ENCODE data around the gene SETDB2. TPM values are rescaled to one million over a fixed set of nuclear protein-coding genes. Genes with fewer than 3 reads are reported as not detected.

SETDB2 gene
- total RNA-seq, 4 donors from 2014 or later, result 2.8 to 11.6 (median 8.8) TPM

DNA sequence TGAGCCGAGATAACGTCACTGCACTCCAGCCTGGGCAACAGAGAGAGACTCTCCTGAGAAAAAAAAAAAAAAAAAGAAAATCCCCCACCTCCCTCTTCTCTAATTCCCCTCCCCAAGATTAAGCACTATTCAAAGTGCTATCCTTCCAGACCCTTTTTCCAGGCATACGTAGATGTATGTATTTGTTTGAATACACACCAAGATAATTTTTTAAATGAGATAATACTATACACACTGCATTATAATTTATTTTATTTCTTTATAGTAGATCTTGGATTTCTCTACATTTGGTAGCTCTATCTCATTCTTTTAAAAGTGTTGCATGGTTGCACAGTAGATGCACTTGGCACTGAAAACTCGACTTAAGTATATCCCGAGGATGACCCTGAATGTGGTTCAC lies 32.7 kb upstream of the SETDB2 start:
- H3K4me3 ChIP-seq, result no peak overlapping the region
- peaks cover 0 to 9% (median 1%) of the 10 kb centered on the region in 4 donors for H3K4me1 ChIP-seq
- intact Hi-C loops (cut with DNase I; ENCODE audit: low total_unique reads) (no loop called here), in situ Hi-C loops (cut with MboI; ENCODE audit: low pct_ligation_motif_present in 1 of 4, low pct_unique_long_range_greater_than_20kb in 1 of 4, low sequenced_read_pairs in 3 of 4) (no loop called here)
- H3K27ac ChIP-seq, result no peak overlapping the region
- no peak for DNase-seq
- H3K9me3 ChIP-seq, result no peaks in the 10 kb centered on the region
- TF ChIP-seq POLR2AphosphoS5 (IDR thresholded peaks at IDR 0.05), result no peak
- no peak for TF ChIP-seq EP300 (IDR thresholded peaks at IDR 0.05; ENCODE audit: low read depth)
- no peak for TF ChIP-seq POLR2A (IDR thresholded peaks at IDR 0.05)
- no peak for TF ChIP-seq CTCF (IDR thresholded peaks at IDR 0.05)
- H3K36me3 ChIP-seq, result no peaks in the 10 kb centered on the region
- H3K27me3 ChIP-seq, result no peaks in the 10 kb centered on the region
- WGBS, 2 donors (ENCODE audit: low coverage in 1 of 2), result 92 to 93% methylated on average over 5 of the region's 5 CpGs

DNA sequence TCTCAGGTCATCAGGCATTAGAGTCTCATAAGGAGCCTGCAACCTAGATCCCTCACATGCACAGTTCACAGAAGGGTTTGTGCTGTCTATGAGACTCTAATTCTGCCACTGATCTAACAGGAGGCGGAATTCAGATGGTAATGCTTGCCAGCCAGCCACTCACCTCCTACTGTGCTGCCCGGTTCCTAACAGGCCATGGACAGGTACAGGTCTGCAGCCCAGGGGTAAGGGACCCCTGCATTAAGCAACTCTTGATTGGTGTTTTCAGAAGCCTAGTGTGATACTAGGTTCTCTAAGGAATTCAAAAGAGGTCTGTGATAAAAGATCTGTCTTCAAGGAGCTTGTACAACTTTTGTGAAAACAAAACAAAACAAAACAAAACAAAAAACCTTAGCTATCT lies 31.3 kb upstream of the SETDB2 start:
- H3K9me3 ChIP-seq, result no peaks in the 10 kb centered on the region
- DNase-seq, result no peak
- no peaks in the 10 kb centered on the region for H3K36me3 ChIP-seq
- H3K4me1 ChIP-seq, result peaks cover 0 to 9% (median 1%) of the 10 kb centered on the region in 4 donors
- no peaks in the 10 kb centered on the region for H3K27me3 ChIP-seq
- H3K27ac ChIP-seq, result no peak overlapping the region
- intact Hi-C loops (cut with DNase I; ENCODE audit: low total_unique reads), result no loop called here
- in situ Hi-C loops (cut with MboI; ENCODE audit: low pct_ligation_motif_present in 1 of 4, low pct_unique_long_range_greater_than_20kb in 1 of 4, low sequenced_read_pairs in 3 of 4), result no loop called here
- TF ChIP-seq EP300 (IDR thresholded peaks at IDR 0.05; ENCODE audit: low read depth) (no peak), POLR2AphosphoS5 (IDR thresholded peaks at IDR 0.05) (no peak), CTCF (IDR thresholded peaks at IDR 0.05) (no peak), POLR2A (IDR thresholded peaks at IDR 0.05) (no peak)
- no peak overlapping the region for H3K4me3 ChIP-seq
- WGBS, 2 donors (ENCODE audit: low coverage in 1 of 2), result 75% methylated on average over 2 of the region's 2 CpGs; no CpG with 5 or more reads in 1 of the 2 donors

- H3K27me3 ChIP-seq, result no peaks in the 10 kb centered on the region
- no peak overlapping the region for H3K4me3 ChIP-seq
- no peak for DNase-seq
- H3K4me1 ChIP-seq, result no peaks in the 10 kb centered on the region
- 87 to 91% methylated on average over 3 of the region's 3 CpGs for WGBS, 2 donors (ENCODE audit: low coverage in 1 of 2)
- no peak overlapping the region for H3K27ac ChIP-seq
- TF ChIP-seq EP300 (IDR thresholded peaks at IDR 0.05; ENCODE audit: low read depth) (no peak), POLR2A (IDR thresholded peaks at IDR 0.05) (no peak), CTCF (IDR thresholded peaks at IDR 0.05) (no peak), POLR2AphosphoS5 (IDR thresholded peaks at IDR 0.05) (no peak)
- no peaks in the 10 kb centered on the region for H3K9me3 ChIP-seq
- H3K36me3 ChIP-seq, result no peaks in the 10 kb centered on the region
- intact Hi-C loops (cut with DNase I; ENCODE audit: low total_unique reads) (no loop called here), in situ Hi-C loops (cut with MboI; ENCODE audit: low pct_ligation_motif_present in 1 of 4, low pct_unique_long_range_greater_than_20kb in 1 of 4, low sequenced_read_pairs in 3 of 4) (no loop called here)
Measured at GRCh38 chr13:49417161-49417560, 26.9 kb upstream of the SETDB2 start.

DNA sequence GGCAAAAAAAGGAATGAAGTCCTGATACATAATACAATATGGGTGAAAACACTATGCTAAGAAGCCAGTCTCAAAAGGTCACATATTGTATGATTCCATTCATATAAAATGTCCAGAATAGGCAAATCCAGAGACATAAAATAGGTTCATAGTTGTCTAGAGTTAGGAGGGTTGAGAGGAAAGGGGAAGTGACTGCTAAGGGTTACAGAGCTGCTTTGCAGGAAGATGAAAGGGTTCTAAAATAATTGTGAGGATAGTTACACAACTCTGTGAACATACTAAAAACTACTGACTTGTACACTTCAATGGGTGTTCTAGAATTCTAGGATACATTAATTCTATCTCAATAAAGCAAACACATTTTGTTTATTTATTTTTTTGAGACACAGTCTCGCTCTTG lies 25.9 kb upstream of the SETDB2 start:
- no peaks in the 10 kb centered on the region for H3K9me3 ChIP-seq
- 100% methylated on average over 1 of the region's 1 CpG for WGBS, 2 donors (ENCODE audit: low coverage in 1 of 2)
- in situ Hi-C loops (cut with MboI; ENCODE audit: low pct_ligation_motif_present in 1 of 4, low pct_unique_long_range_greater_than_20kb in 1 of 4, low sequenced_read_pairs in 3 of 4) (no loop called here), intact Hi-C loops (cut with DNase I; ENCODE audit: low total_unique reads) (no loop called here)
- TF ChIP-seq CTCF (IDR thresholded peaks at IDR 0.05) (no peak), EP300 (IDR thresholded peaks at IDR 0.05; ENCODE audit: low read depth) (no peak)
- H3K27me3 ChIP-seq, result no peaks in the 10 kb centered on the region
- no peaks in the 10 kb centered on the region for H3K4me1 ChIP-seq
- no peaks in the 10 kb centered on the region for H3K36me3 ChIP-seq
- H3K4me3 ChIP-seq, result no peak overlapping the region
- no peak for DNase-seq
- H3K27ac ChIP-seq, result no peak overlapping the region
